Measurements from ENCODE around the gene CDC42BPB.

The CDC42BPB gene

GRCh38 chr14:102962111-102962627 is 95.2 kb downstream of the CDC42BPB start:
- TF ChIP-seq EZH2phosphoT487 (IDR thresholded peaks at IDR 0.05; ENCODE audit: borderline replicate concordance, low read length) (no peak), CTCF (IDR thresholded peaks at IDR 0.05; ENCODE audit: low read depth, low read length, poor library complexity, severe bottlenecking) (no peak)
- Histone ChIP-seq H3K27ac (ENCODE audit: low read depth, low read length) (no peak overlapping the region), H3K79me2 (ENCODE audit: control insufficient read depth, low read length) (no peaks in the 10 kb centered on the region), H3K4me2 (ENCODE audit: low read length) (no peak overlapping the region), H3K4me1 (ENCODE audit: control insufficient read depth, low read length) (no peaks in the 10 kb centered on the region), H3K9me2 (replicated peaks; ENCODE audit: control insufficient read depth, low read length) (no peaks in the 10 kb centered on the region), H3F3A (ENCODE audit: control insufficient read depth, insufficient read depth) (no peaks in the 10 kb centered on the region), H4K20me1 (ENCODE audit: control insufficient read depth, insufficient read depth, low read depth, low read length) (no peaks in the 10 kb centered on the region), H3K36me3 (ENCODE audit: control insufficient read depth, low read length) (no peaks in the 10 kb centered on the region), H3K27me3 (ENCODE audit: control insufficient read depth, low read length) (no peaks in the 10 kb centered on the region), H3K9me3 (ENCODE audit: control insufficient read depth, insufficient read depth, low read length) (no peaks in the 10 kb centered on the region), H3K4me3 (ENCODE audit: low read length) (no peak overlapping the region)

- Histone ChIP-seq H3K36me3 (ENCODE audit: control insufficient read depth, low read length) (no peaks in the 10 kb centered on the region), H4K20me1 (ENCODE audit: control insufficient read depth, insufficient read depth, low read depth, low read length) (no peaks in the 10 kb centered on the region)
- TF ChIP-seq CTCF (IDR thresholded peaks at IDR 0.05; ENCODE audit: low read depth, low read length, poor library complexity, severe bottlenecking) (no peak), EZH2phosphoT487 (IDR thresholded peaks at IDR 0.05; ENCODE audit: borderline replicate concordance, low read length) (no peak)
These were observed 98.9 kb downstream of the CDC42BPB start for GRCh38 chr14:102958461-102958860.

GRCh38 chr14:102957222-102957621 is 100.1 kb downstream of the CDC42BPB start:
- no peak overlapping the region for H3K27ac ChIP-seq (ENCODE audit: low read depth, low read length)
- H4K20me1 ChIP-seq (ENCODE audit: control insufficient read depth, insufficient read depth, low read depth, low read length) = no peaks in the 10 kb centered on the region
- H3K4me1 ChIP-seq (ENCODE audit: control insufficient read depth, low read length) = no peaks in the 10 kb centered on the region
- 0 out of 2 replicates have a peak, but pooled peaks cover 2% of the 10 kb centered on the region for H3F3A ChIP-seq (ENCODE audit: control insufficient read depth, insufficient read depth)
- TF ChIP-seq CTCF (IDR thresholded peaks at IDR 0.05; ENCODE audit: low read depth, low read length, poor library complexity, severe bottlenecking) = no peak
- TF ChIP-seq EZH2phosphoT487 (IDR thresholded peaks at IDR 0.05; ENCODE audit: borderline replicate concordance, low read length) = no peak
- no peaks in the 10 kb centered on the region for H3K79me2 ChIP-seq (ENCODE audit: control insufficient read depth, low read length)
- H3K27me3 ChIP-seq (ENCODE audit: control insufficient read depth, low read length) = no peaks in the 10 kb centered on the region
- no peaks in the 10 kb centered on the region for H3K9me3 ChIP-seq (ENCODE audit: control insufficient read depth, insufficient read depth, low read length)
- H3K36me3 ChIP-seq (ENCODE audit: control insufficient read depth, low read length) = no peaks in the 10 kb centered on the region
- H3K9me2 ChIP-seq (replicated peaks; ENCODE audit: control insufficient read depth, low read length) = no peaks in the 10 kb centered on the region
- no peak overlapping the region for H3K4me3 ChIP-seq (ENCODE audit: low read length)
- H3K4me2 ChIP-seq (ENCODE audit: low read length) = no peak overlapping the region

More at GRCh38 chr14:102958461-102958860, 98.9 kb downstream of the CDC42BPB start:
- Histone ChIP-seq H3K9me2 (replicated peaks; ENCODE audit: control insufficient read depth, low read length) (no peaks in the 10 kb centered on the region), H3K4me2 (ENCODE audit: low read length) (no peak overlapping the region), H3K4me1 (ENCODE audit: control insufficient read depth, low read length) (no peaks in the 10 kb centered on the region), H3K4me3 (ENCODE audit: low read length) (no peak overlapping the region), H3K9me3 (ENCODE audit: control insufficient read depth, insufficient read depth, low read length) (no peaks in the 10 kb centered on the region), H3K79me2 (ENCODE audit: control insufficient read depth, low read length) (no peaks in the 10 kb centered on the region), H3K27ac (ENCODE audit: low read depth, low read length) (no peak overlapping the region), H3K27me3 (ENCODE audit: control insufficient read depth, low read length) (no peaks in the 10 kb centered on the region), H3F3A (ENCODE audit: control insufficient read depth, insufficient read depth) (0 out of 2 replicates have a peak, but pooled peaks cover 2% of the 10 kb centered on the region)

Data from DOHH2 (cell line).